Fibroblast of pulmonary artery (primary cell): ENCODE measurements around the gene EIPR1.

ENCODE experiments used
- DNase-seq: peaks from one replicate; pipeline ENCODE4 v3.0.0-alpha.2; 2010; ENCODE audit warnings: low read depth
- H3K4me3 ChIP-seq: replicated peaks from 2 replicates; pipeline ENCODE4 v1.5.1; 2011; ENCODE audit warnings: low read depth, mild to moderate bottlenecking, control low read depth, low read length, moderate library complexity
- TF ChIP-seq, protein P1 (sequence below): IDR thresholded peaks from 2 replicates; pipeline ENCODE4 v1.5.1; 2011; ENCODE audit warnings: mild to moderate bottlenecking, control low read depth, low read length, inconsistent platforms; ENCODE audit errors: missing control alignments

Gene EIPR1

DNA sequence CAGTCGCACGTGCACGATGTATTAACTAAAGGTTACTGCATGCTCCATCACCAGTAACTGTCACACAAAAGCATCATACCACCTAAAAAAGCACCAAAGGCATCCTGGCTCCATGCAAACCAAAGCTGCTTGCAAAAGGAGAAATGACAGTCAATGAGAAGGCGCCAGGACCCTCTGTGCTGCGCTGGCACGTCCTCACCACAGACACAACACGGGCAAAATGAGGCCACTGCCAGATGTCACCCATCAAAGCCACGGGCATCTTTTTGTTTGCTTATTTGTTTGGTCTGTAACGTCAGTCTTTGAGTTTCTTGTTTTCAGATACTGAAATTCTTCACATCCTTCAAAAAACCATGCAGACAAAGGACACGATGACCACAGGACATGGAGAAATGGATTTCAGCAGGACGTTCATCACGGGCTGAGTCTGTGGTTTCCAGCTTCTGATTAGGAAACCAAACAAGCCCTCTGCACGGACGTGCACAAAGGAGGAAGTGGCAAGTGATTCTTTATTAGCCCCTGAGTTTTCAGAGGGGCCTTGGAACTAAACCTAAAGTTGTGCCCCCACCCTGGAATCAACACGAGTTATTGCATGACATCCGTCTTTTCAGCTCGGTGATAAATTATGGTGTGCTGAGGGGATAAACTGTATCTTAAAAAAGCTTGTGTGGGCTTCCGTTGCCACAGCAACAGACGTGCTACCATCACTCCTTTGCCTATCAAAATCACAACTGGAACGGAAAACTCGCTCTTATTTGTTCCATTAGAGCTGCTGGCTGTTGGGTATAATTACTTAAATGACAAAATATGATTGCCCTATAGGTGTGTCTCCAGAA lies 181.8 kb downstream of the EIPR1 start:
- no peak overlapping the region for H3K4me3 ChIP-seq
- TF ChIP-seq, protein P1, sequence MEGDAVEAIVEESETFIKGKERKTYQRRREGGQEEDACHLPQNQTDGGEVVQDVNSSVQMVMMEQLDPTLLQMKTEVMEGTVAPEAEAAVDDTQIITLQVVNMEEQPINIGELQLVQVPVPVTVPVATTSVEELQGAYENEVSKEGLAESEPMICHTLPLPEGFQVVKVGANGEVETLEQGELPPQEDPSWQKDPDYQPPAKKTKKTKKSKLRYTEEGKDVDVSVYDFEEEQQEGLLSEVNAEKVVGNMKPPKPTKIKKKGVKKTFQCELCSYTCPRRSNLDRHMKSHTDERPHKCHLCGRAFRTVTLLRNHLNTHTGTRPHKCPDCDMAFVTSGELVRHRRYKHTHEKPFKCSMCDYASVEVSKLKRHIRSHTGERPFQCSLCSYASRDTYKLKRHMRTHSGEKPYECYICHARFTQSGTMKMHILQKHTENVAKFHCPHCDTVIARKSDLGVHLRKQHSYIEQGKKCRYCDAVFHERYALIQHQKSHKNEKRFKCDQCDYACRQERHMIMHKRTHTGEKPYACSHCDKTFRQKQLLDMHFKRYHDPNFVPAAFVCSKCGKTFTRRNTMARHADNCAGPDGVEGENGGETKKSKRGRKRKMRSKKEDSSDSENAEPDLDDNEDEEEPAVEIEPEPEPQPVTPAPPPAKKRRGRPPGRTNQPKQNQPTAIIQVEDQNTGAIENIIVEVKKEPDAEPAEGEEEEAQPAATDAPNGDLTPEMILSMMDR: no peak
- no peak for DNase-seq

DNA sequence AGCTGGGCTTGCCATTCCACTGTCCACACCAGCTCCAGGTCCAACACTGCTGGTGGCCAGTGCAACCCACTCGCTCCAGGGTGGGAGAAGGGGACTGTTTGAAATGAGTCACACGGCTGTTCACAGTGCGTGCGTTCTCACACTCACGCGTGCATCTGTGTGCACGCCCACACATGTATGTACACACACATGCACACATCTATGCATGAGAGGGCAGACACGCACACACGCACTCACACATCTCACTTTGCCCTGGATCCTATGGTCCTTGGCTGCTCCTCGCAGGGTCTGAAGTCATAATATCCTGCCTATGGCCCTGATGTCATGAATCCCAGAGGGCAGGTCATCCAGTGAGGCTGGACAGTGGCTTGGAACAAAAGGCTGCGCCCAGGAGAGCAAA lies 182.8 kb downstream of the EIPR1 start:
- no peak overlapping the region for H3K4me3 ChIP-seq
- TF ChIP-seq, protein P1: no peak
- DNase-seq: no peak

DNA sequence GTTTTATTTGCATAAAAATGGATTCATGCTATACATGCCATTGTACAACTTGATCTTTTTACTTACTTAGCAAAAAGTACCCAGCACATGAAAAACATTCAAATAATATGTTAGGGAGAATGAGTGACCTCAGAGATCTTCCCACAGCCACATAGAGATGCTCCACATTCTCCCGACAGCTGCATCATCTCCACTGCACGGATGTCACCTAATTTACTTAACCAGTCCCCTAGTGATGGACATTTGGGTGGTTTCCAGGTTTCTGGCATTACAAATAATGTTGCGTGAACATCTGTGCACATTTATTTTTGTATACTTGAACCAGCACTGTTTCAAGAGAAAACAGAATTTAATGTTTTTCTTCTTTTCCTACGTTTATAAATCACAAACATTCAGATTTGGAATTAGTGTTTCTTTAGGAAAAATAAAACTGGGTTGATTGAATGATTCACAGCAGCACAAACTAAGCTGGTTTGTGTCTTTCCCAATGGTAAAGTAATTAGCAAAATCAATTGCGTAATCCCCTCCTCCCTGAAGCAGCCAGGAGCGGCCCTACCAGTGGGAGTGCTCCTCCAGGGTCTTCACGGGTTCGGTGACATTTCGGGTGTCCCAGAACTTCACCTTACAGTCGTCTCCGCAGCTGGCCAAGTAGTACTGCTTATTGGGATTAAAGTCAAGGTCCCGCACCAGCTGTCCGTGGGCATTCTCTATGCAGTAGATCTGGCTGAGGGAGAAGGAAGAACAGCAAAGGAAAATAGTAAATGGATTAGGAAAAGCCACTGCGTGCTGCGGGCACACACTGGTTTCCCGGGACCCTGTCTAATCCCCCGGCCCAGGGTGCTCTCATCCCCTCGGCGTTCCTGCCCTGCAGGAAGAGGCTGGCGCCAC lies 183.9 kb downstream of the EIPR1 start:
- no peak overlapping the region for H3K4me3 ChIP-seq
- no peak for DNase-seq
- TF ChIP-seq, protein P1: no peak

DNA sequence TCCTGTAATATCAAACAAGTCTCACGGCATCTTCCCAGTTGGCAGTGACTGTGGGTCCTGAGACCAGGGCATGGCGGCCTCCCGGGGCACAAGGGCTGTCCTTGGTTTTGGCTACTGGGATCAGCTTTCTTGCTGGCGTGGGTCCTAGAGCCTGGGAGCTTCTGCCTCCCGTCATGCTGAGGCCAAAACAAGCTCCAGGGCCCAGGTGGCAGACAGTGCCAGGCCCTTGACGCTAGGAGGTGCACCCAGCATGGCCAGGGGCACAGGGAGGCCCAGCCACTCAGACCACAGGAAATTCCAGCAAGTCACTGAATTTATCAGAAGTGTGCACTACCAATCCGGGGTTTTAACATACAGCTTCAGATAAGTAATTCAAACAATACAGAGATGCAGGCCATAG lies 184.7 kb downstream of the EIPR1 start:
- TF ChIP-seq, protein P1: no peak
- H3K4me3 ChIP-seq: no peak overlapping the region
- peak; percentile 27 for DNase-seq

DNA sequence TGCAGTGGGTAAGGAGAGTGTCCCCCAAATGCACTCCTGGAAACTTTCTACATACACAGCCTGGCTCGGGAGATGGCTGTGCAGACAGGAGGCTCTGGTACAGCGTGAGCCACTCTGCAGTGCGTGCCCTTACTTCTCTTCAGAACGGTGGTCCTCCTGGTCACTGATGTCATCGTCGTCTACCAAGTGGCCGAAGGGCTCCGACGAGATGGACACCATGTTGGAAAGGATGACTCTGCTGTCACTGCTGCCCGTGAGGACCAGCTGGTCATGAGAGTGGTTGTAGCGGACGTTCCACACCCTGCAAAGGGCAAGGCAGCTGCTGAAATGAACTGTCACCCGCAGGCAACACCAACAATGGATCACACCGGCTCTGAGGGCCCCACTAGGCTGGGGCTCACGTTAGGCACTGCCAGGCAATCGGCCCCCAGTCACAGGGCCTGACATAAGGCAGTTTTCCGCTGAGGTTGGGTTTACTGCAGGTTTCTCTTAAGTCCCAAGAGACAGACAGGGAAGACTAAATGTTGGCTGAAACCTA lies 185.3 kb downstream of the EIPR1 start:
- TF ChIP-seq, protein P1: no peak
- no peak for DNase-seq
- no peak overlapping the region for H3K4me3 ChIP-seq

DNA sequence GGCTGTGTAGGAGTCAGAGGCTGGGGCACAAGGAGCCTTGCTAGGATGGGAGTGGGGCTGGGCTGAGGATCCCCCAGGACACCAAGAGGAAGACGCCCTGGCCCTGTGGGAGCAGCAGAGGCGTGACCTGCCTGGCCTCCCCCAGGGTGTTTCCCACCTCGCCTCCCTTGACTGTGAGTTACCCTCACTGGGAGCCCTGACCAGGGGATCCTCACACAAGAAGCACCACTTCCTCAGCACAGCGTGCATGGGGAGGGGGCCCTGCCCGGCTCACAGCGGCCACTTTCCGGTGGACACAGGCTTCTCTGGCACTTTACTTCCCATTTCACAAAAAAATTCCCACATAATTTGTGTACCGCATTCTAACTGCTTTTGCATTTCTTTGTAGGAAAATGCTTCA lies 187.7 kb downstream of the EIPR1 start:
- DNase-seq: no peak
- no peak overlapping the region for H3K4me3 ChIP-seq
- TF ChIP-seq, protein P1: no peak
